GM23248 (cell line): ENCODE data around the gene NEDD4L.

Experiments
- EZH2 ChIP-seq: fragments of 200-600 bp; sonication (generic); IDR thresholded peaks from 2 replicates; pipeline ENCODE4 v1.6.1; 2018; ENCODE audit warnings: antibody characterized with exemption, mild to moderate bottlenecking; ENCODE audit not compliant: insufficient read depth, poor library complexity, severe bottlenecking
- EZH2phosphoT487 ChIP-seq: fragments of 200-600 bp; sonication (generic); IDR thresholded peaks from 2 replicates; pipeline ENCODE4 v1.6.1; 2018; ENCODE audit warnings: antibody characterized with exemption, moderate library complexity, mild to moderate bottlenecking, low read depth; ENCODE audit not compliant: insufficient read depth

- TF ChIP-seq EZH2phosphoT487 (no peak), EZH2 (no peak)
These were observed 36.4 kb downstream of the NEDD4L start for GRCh38 chr18:58080451-58080850.
